GM21825 (cell line): ENCODE results near the gene ABI3BP.

Experiments used
- ATAC-seq: cut with Tn5 transposase; IDR thresholded peaks from one replicate; pipeline ENCODE4 v1.9.1; 2021; ENCODE audit warnings: mild to moderate bottlenecking, moderate library complexity; ENCODE audit not compliant: unreplicated experiment

The ABI3BP gene

DNA sequence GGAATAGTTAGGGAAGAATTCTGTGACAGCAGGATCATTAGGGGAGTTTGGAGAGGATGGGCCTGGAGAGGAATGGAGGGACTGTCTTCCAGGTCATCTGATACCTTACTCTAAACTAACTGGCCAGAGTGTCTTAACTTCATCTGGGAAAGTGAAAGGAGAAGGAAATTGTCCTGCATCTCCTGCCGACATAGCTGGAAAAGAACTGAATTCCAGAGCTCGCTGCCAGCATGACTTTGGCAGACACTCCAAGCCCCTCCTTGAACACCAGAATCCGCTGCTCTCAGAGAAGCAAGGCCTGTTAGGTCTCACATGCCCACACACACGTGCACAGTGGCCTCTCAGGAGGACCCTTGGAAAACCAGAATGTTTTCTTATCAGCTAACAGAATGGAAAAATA is 10.5 kb downstream of the ABI3BP start:
- no peak for ATAC-seq

DNA sequence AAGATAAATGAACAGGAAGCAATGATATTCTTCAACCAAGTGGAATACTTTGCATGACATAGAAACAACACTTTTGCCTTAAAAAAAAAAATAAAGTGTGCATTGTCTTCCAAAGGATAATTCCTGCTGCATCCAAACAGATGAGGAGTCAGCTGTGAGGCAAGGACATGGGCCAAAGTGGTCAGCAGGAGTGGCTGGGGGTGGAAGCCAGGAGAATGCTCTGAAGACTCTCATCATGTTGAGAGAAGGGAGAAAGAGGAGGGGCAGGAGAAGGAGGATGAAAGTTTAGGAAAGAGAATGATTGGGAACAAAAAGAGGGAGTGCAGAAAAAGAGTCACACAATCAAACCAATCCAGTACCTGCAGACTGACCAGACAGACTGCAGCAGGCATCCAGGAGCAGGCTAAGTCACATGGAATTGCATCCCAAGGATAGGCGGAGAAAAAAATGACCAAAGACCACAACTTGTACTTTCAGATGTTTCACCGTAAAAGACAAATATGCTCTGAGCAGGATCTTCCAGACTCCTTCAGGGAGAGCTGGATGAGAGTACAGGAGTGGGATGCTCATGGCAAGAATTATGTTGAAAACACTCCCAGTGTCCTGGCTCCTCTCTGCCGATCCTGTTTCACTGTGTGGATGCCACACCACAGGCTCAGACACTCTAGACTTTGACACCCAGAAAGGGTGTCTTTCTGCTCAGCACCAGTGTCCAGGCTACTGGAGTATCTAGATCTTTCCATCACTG is 11.9 kb downstream of the ABI3BP start:
- ATAC-seq = no peak

DNA sequence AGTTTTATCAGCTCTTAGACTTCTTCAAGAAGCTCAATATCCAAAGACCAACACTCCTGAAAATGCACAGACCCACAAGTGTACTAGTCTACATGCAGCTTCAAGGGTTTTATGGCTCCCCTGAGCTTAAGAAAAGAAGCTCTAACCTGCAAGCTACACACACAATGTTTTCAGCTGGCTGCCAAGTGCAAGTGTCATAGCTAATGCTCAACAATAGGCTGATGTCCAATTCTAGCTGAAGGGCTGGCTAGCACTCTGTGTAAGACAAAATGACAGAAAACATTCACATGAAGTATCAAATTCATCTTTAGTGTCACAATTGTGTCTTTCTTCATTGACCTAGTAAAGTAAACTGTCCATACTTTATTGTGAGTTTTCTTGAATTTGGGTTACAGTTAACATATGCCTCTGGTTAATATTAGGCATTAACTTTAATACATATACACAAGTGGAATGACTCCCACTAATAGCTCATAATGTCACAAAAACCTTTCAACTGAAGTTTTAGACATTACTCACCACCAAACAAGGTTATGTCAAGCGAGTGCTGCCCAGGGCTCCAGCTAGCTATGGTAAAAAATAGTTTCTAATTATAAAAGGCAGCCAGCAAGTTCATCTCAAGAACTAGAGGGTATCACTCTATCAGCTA is 15.1 kb downstream of the ABI3BP start:
- no peak for ATAC-seq

DNA sequence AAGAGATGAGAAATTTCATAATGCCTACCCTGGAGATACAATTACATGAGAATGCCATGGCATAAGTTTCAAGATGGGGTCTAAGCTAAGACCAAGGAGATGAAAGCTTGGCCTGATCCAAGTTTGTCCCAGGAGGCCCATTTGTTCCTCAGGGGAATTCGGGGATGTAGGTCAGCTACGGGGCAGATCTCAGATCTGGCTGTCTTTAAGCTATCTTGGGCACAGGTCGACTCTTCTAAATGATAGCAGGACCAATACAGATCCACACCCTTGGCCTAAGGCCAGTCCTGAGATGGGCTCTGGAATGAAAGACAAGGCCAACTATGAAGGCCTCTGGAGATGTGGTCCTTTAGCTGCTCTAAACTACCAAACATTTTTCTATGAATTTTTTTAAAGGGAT is 16.6 kb downstream of the ABI3BP start:
- ATAC-seq = no peak

DNA sequence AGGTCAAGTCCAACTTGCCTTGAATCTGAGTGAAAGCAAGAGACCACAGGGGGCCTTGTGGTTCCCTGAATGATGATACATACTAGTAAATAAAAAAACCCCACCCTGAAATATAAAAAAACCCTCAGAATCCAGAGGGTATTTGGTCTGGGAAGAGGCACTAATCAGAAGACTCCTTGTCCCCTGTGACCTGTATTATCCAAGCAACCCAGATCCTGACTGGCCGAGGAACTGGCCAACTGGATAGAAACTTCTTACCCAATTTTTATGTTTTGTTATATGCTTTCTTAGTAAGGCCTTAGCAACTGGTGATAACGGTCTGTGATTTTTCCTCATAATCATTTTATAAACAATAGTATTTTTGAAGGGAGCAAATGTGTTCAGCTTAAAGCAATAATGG is 17.5 kb downstream of the ABI3BP start:
- ATAC-seq = no peak

DNA sequence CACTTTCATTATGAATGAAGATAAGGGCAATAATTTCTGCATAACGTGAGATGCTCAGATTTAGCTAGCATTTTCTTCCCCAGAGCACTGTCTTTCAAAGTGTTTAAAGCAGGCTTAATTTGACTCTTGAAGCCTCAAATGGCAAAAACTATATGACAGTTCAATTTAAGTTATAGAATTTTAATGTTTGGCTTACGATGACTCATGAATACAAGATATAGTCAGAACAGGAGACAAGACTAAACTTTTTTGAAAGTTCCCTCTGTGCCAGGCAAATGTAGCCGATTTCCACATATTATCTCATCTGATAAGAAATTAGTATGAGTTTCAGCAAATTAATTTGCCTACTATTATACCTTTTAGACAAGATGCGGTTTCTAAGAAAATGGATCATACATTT is 19.6 kb downstream of the ABI3BP start:
- no peak for ATAC-seq

DNA sequence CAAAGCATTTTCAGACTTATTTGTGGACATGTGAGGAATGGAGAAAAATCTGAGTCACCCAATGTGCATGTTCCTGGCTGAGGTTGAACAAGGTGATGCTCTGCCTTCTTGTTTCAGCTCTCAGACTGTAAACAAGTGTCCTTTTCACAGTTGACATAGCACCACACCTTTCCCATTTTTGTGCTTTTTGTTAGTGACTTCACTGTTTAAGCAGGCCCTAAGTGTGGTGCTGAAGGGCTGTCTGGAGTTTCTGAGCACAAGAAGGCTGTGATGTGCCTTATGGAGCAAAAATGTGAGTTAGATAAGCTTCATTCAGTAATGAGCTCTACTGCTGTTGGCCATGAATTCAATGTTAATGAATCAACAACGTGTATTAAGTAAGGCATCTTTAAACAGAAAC is 20.4 kb downstream of the ABI3BP start:
- no peak for ATAC-seq

DNA sequence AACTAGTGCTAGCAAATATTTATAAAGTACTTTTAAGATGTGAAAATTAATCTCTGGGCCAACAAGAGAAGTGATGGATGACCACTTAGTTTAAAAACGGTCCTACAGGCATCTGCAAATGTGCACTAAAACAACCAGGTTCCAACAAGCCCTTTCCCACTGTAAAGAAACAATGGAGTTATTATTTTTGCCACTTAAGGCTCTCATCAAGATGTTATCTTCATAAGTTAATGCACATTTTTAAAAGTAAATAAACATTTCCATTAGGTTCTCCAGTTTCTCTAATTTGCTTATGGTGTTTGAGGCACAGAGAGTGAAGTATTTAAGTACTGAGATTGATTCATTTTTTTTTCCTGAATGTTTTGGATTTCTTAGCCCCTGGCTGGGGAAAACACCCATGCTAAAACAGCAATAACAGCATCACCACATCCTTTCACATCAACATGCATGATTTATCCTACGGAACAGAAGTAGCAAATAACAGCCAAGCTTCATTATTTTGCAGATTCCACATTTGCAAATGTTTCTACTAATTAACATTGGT is 20.8 kb downstream of the ABI3BP start:
- no peak for ATAC-seq

DNA sequence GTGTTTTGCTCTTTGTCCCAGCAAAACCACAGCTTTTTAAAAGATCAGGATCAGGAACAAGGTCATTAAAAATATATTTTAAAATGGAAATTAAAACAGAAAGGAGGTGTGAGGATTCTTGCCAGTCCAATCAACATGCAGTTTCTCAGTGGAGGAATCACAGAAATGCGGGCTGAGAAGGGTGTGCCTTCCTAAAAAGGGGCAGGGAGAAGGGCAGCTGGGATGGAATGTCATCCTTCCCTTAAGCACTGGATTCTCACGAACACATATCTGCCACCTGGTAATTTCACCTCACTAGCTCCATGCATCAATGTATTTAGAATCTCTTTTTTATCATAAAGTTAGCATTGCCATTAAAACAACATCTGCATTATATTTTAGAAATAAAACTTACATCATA is 21.4 kb downstream of the ABI3BP start:
- no peak for ATAC-seq

DNA sequence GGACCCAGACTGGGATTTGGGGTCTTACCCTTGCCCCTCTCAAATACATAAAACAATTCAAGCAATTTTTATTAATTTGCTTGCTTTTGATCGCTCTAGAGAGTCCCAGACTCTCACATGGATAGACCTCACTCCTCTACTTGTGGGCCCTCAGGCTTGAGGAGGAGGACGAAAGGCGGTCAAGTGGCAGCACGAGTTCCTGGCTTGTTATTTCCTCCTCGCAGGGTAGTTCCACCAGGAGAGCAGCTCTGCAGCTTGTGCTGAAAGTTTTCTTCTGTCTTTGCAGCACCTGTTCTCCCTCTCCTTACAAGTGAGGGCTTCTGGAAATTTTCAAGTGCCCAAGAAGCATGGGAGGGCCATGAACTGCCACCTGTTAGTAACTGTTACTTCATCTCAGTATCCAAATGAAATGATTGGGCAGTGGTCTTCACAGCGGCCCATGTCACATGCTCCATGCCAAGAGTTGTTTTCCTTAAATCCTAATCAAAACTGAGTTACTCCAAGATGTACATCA is 22.7 kb downstream of the ABI3BP start:
- ATAC-seq = no peak

DNA sequence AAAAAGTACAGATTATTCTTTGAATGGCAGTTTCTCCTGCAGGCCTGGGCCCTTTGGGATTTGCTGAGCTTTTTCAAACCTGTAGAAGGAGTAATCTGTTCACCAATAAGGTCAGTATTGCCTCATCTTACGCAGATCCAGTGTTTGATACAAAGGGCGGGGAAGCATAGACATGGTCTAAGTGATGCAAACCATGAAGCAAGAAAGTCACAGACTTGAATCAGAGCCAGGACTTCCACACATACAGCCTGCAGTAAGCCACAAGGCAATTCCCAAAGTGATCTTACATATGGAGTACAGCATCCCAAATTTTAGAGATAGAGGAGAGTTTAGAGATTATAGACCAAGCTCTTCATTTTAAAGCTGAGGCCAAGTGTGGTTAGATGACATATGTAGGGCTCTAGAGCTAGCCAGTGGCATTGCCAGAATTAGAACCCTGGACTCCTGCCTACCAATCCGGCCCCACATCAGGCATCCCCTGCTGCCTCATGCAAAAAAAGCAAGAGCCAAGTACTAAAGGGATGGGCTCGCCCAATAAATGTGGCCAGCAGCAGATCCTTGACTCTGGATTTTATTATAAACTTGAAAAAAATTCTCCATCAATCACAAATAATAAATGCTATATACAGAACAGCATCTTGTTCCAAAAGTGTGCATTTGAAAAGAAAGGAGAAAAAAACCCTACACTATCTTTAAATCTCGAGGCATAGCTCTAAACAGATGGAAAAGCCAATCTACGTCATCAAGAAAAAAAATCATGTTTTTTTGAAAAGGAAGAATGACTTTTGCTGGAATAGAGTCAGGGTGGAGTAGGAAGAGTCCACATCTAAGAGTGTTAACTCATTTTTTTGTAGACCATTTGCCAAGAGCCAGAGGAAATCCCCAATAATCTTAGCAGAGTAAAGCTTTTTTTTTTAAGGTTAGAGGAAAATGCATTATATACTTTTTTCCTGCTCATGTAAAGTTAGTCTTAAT is 24.0 kb downstream of the ABI3BP start:
- no peak for ATAC-seq

DNA sequence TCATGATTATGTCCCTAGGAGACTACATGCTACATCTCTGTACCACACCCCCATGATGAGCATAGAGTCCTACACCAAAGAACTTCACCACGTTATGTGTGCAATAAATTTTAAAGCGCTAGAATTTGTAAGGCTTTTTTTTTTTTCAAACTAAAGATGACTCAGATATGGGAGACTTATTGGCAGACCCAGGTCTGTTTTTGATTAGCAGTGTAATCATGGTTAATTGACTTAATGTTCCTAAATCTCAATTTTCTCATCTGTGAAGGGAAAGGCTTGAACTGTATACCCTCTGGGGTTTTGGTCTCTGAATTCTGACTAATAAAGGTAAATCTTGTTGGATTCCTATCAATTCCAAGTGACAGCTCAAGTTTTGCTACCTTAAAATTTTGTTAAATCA is 26.4 kb downstream of the ABI3BP start:
- no peak for ATAC-seq

DNA sequence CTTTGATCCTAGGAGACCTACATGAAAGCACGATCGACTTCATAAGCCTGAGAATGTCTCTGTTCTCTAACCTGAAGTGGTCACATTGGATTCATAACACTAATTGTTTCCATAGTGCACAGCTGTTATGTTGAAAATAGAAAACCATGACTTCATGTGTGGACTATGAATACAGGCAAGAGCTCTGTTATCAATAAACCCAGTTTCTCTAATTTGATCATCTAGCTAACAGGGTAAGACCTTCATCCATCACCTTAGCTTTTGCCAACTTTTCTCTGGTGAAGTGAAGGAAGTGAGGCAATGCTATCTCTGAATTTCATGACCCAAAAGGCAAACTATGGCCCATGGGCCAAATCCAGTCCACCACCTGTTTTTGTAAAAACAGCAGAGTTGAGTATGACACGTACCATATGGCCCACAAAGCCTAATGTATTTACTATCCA is 27.2 kb downstream of the ABI3BP start:
- ATAC-seq = no peak

DNA sequence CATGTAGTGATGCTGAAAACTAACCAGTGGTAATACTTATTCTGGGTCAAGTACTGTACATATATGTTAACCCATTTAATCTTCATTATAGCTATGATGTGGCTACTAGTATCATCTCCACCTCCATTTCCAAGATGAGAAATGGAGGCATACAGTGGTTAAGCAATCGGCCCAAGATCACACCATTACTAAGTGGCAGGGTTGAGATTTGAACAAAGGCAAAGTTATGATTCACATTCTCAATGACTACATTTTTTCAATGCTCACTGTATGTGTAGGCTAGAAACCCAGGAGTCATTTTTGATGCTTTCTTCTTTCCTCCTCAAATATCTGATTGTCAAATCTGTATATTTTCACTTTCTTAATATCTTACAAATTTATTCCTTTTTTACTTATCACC is 30.2 kb downstream of the ABI3BP start:
- ATAC-seq = no peak

DNA sequence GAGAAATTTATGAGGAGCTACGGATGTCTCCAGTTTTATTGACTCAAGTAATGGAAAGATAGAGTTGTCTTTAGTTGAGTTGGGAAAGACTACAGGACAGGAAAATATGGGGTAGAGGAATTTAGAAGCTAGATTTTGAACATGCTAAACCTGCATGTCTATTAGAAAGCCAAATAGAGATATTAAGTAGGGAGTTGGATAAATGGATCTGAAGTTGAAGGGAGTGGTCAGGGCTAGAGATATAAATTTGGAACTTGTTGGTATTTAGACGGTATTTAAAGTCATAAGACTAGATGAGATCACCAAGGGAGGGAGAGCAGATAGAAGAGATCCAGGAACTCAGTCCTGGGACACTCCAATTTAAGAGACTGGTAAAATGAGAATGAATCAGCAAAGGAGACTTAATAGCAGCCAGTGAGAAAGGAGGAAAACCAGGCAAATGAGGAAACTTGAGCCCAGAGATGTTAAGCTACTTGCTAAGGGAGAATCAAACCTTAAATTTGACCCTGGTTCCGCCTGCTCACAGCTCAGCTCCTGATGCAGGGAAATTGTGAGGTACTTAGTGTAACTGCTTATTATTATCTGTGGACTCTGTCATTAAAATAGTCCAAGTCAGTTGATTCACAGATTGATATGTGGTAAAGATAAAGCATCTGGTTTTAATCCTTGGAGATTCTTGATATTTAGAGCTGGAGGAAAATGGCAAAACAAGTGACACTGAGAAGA is 35.8 kb downstream of the ABI3BP start:
- no peak for ATAC-seq

DNA sequence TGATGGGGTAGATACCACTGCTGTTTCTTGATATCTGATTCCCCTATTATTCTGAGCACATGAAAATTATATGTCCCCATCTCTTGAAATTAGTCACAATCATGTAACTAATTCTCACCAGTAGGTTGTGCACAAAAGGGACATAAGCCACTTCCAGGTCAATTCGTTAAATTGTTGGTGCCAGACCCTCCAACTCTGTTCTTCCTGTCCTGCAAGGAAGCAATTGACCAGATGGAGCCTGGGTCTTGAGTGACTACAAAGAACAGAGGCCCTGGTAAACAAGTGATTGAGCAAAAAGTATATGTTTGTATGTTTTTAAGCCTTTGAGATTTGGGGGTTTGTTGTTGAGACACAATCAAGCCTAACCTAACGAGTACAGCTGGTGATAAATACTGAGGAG is 36.9 kb downstream of the ABI3BP start:
- ATAC-seq = no peak

DNA sequence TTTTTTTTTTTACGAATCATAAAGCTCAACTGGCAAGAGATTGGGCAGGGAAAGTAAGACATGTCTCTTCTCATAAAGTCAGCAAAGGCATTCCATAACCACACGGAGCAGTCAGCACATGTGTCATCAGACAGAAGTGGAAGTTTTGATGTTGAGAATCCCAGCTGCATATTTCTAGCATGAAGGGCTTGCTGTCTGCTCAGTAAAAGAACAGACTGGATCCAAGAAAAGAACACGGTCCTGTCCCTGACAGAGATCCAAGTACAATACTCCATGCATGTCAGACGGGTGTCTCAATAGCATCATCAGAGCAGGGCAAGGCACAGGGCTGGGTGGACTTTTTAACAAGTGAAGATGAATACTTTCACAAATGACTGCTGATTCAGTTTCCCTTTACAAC is 38.2 kb downstream of the ABI3BP start:
- no peak for ATAC-seq

DNA sequence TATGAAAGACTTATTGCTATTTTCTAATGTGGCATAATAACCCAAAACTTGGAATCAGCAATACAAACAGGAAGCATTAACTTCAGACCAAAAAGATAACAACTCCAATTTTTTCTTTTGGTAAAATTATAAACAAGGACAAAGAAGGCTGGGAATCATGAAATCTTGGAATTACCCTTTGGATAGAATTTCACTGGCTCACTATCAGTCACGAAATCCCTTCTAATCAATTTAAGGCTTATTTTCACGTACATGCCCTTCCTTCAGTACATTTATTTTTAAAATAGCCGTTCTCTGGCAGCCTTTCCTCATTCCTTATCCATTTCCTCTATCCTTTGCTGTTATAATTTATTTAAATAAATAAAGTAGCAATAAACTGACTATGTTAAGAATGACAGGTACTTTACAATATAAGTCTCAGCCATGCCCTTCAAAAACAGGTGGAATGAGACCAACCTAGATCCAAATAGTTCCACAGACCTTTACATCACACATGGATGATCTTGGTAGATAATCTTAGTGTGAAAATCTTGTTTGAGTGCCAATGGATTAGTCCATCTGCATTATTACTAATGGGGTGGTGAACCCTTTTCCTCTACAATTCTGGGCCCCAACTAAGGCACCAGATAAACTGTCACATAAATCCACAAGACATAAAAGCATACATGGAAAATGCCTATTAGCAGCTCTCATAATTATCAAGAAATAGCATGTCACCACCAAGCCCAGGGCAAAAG is 38.9 kb downstream of the ABI3BP start:
- no peak for ATAC-seq

DNA sequence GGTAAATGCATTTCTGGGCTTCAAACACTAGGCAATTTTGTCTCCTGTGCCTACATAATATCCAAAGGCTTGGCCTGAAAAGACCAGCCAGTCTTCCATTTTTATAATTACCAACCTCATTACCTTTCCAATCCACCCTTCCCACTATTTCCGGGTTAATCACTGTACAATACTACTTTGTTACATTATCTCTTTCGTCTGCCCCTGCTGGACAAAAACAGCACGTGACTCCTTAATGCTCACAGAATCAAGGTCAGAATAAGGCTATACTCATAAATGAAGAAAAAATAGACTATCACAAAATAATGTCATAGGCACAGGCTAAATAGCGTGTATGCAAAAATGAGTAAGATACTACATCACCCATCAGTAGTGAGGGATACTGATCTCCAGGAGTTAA is 40.1 kb downstream of the ABI3BP start:
- no peak for ATAC-seq

DNA sequence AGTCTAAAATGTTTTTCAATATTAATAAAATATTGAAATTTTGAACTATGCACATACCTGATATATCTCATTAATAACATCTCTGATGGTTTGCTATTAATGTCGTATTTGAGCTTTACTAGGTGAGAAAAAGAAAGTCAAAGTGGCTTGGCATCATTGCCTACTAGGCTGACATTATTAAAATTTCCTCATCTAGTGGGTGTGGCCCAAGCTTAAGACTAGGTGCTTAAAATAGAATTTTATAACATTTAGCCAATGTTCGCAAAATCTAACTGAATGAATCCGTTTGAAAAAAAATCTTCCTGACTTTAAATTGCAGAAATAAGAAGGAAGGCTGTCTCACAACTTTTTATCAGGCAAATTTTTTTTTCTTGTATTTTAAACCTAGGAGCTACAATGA is 46.1 kb downstream of the ABI3BP start:
- ATAC-seq = no peak
